Naive B cell (primary cell): ENCODE measurements around the gene LRRC8C. TPM values are rescaled to one million over a fixed set of nuclear protein-coding genes. Genes with fewer than 3 reads are reported as not detected.
"Not testable (repeated sequence)": the region's sequence is repeated elsewhere in the genome, so short reads cannot be mapped to it uniquely, and the experiment has no call there.

ENCODE experiments used
- ATAC-seq, 2 donors: fragments of 150-1000 bp; cut with Tn5 transposase; 2 replicates each; pipeline ENCODE4 v1.10.0; 2021; ENCODE audit warnings: low read depth in 2 of 2, mild to moderate bottlenecking in 2 of 2, moderate library complexity in 2 of 2
- DNase-seq: peaks from one replicate; pipeline ENCODE4 v3.0.0; 2022
- H3K27ac Mint-ChIP-seq, 6 donors: one replicate each; pipeline ENCODE4 v1.8.0; 2020 to 2022; ENCODE audit warnings: mild to moderate bottlenecking in 6 of 6, mixed read lengths in 6 of 6, moderate library complexity in 5 of 6, inconsistent platforms in 2 of 6
- H3K27me3 Mint-ChIP-seq, 3 donors: one replicate each; pipeline ENCODE4 v1.8.0; 2021 to 2022; ENCODE audit warnings: mixed read lengths in 3 of 3, mild to moderate bottlenecking in 1 of 3
- H3K36me3 Mint-ChIP-seq, 2 donors: one replicate each; pipeline ENCODE4 v1.8.0; 2020 to 2022; ENCODE audit warnings: mixed read lengths in 2 of 2, inconsistent platforms in 1 of 2, mild to moderate bottlenecking in 1 of 2
- H3K4me1 Mint-ChIP-seq, 3 donors: one replicate each; pipeline ENCODE4 v1.8.0; 2020 to 2022; ENCODE audit warnings: mixed read lengths in 3 of 3, inconsistent platforms in 1 of 3, mild to moderate bottlenecking in 1 of 3, moderate library complexity in 1 of 3
- H3K4me3 Mint-ChIP-seq, 8 donors: one replicate each; pipeline ENCODE4 v1.8.0; 2020 to 2022; ENCODE audit warnings: mild to moderate bottlenecking in 8 of 8, mixed read lengths in 8 of 8, moderate library complexity in 8 of 8, inconsistent platforms in 2 of 8
- H3K9me3 Mint-ChIP-seq, 7 donors: one replicate each; pipeline ENCODE4 v1.8.0; 2020 to 2022; ENCODE audit warnings: mixed read lengths in 7 of 7, mild to moderate bottlenecking in 5 of 7, inconsistent platforms in 2 of 7, moderate library complexity in 1 of 7
- polyA plus RNA-seq, 6 donors: library from polyadenylated mRNA; unstranded; fragments of 300-500 nt; fragmentation: Illumina TruSeq; gene quantifications; one replicate each; pipeline ENCODE4 v1.2.3, GENCODE V29; 2021; ENCODE audit warnings: low read depth in 6 of 6

LRRC8C gene
- polyA plus RNA-seq, result 1 to 10 TPM; 1.3 to 4.8 (median 2.6) TPM

- H3K9me3 Mint-ChIP-seq, result no peaks in the 10 kb centered on the region
- ATAC-seq, result peak; percentile 84 to 85
- H3K27me3 Mint-ChIP-seq, result no peaks in the 10 kb centered on the region
- H3K4me3 Mint-ChIP-seq, result peak within 1 kb of the TSS; percentile 91 to 99 (median 97)
- peak; percentile 90 for DNase-seq
- H3K4me1 Mint-ChIP-seq, result peaks cover 24 to 32% (median 26%) of the 10 kb centered on the region in 3 donors
- peak within 1 kb of the TSS; percentile 95 to 99 (median 97) for H3K27ac Mint-ChIP-seq
- peaks cover 0 to 8% of the 10 kb centered on the region in 2 donors for H3K36me3 Mint-ChIP-seq
Measured at GRCh38 chr1:89632657-89633247, at the start of gene LRRC8C. Gene LRRC8C (plus strand): TSS chr1:89633120. CDS start chr1:89686474, 53,354 bp downstream.

GRCh38 chr1:89584211-89584610, 48.7 kb upstream of the LRRC8C start:
- no peak for ATAC-seq
- no peaks in the 10 kb centered on the region for H3K27me3 Mint-ChIP-seq
- H3K36me3 Mint-ChIP-seq, result peaks cover 24 to 35% of the 10 kb centered on the region in 2 donors
- peaks cover 2 to 8% (median 3%) of the 10 kb centered on the region in 3 donors for H3K4me1 Mint-ChIP-seq
- no peak for DNase-seq
- no peaks in the 10 kb centered on the region for H3K9me3 Mint-ChIP-seq
- no peak overlapping the region for H3K4me3 Mint-ChIP-seq
- H3K27ac Mint-ChIP-seq, result no peak overlapping the region

GRCh38 chr1:89584781-89585180, 48.1 kb upstream of the LRRC8C start:
- Mint-ChIP-seq H3K27ac (no peak overlapping the region), H3K36me3 (peaks cover 24 to 35% of the 10 kb centered on the region in 2 donors), H3K9me3 (no peaks in the 10 kb centered on the region), H3K4me3 (no peak overlapping the region), H3K4me1 (peaks cover 0 to 7% (median 4%) of the 10 kb centered on the region in 3 donors), H3K27me3 (no peaks in the 10 kb centered on the region)
- no peak for ATAC-seq
- DNase-seq, result no peak

- no peaks in the 10 kb centered on the region for H3K9me3 Mint-ChIP-seq
- ATAC-seq, result no peak
- H3K36me3 Mint-ChIP-seq, result peaks cover 13 to 27% of the 10 kb centered on the region in 2 donors
- H3K27ac Mint-ChIP-seq, result peak overlapping the region in 1 of 6 donors; percentile 11
- H3K4me3 Mint-ChIP-seq, result no peak overlapping the region
- H3K27me3 Mint-ChIP-seq, result no peaks in the 10 kb centered on the region
- DNase-seq, result no peak
- peaks cover 0 to 12% (median 4%) of the 10 kb centered on the region in 3 donors for H3K4me1 Mint-ChIP-seq
Measured at GRCh38 chr1:89587729-89588161, 45.2 kb upstream of the LRRC8C start.

- peak overlapping the region in 4 of 6 donors; percentile 12 to 54 (median 50) for H3K27ac Mint-ChIP-seq
- no peak for ATAC-seq
- H3K9me3 Mint-ChIP-seq, result no peaks in the 10 kb centered on the region
Measured at GRCh38 chr1:89588480-89588879, 44.4 kb upstream of the LRRC8C start.

GRCh38 chr1:89589515-89589914, 43.4 kb upstream of the LRRC8C start:
- Mint-ChIP-seq H3K27me3 (no peaks in the 10 kb centered on the region), H3K9me3 (no peaks in the 10 kb centered on the region), H3K27ac (no peak overlapping the region), H3K4me3 (no peak overlapping the region), H3K36me3 (peaks cover 0 to 14% of the 10 kb centered on the region in 2 donors), H3K4me1 (peaks cover 0 to 12% (median 4%) of the 10 kb centered on the region in 3 donors)
- no peak for DNase-seq
- no peak for ATAC-seq

More at GRCh38 chr1:89588480-89588879, 44.4 kb upstream of the LRRC8C start:
- H3K36me3 Mint-ChIP-seq, result peaks cover 6 to 22% of the 10 kb centered on the region in 2 donors
- no peak for DNase-seq
- peaks cover 0 to 12% (median 4%) of the 10 kb centered on the region in 3 donors for H3K4me1 Mint-ChIP-seq
- H3K27me3 Mint-ChIP-seq, result no peaks in the 10 kb centered on the region
- no peak overlapping the region for H3K4me3 Mint-ChIP-seq

- Mint-ChIP-seq H3K9me3 (no peaks in the 10 kb centered on the region), H3K36me3 (peaks cover 0 to 5% of the 10 kb centered on the region in 2 donors), H3K27me3 (no peaks in the 10 kb centered on the region), H3K27ac (peak overlapping the region in 2 of 6 donors; percentile 7 to 39), H3K4me1 (peaks cover 0 to 12% (median 4%) of the 10 kb centered on the region in 3 donors), H3K4me3 (no peak overlapping the region)
- ATAC-seq (no peak), DNase-seq (no peak)
Measured at GRCh38 chr1:89590341-89591080, 42.4 kb upstream of the LRRC8C start.

- peak overlapping the region in 1 of 6 donors; percentile 33 for H3K27ac Mint-ChIP-seq
Measured at GRCh38 chr1:89592861-89593302, 40.0 kb upstream of the LRRC8C start.

GRCh38 chr1:89594096-89594740, 38.7 kb upstream of the LRRC8C start:
- peaks cover 3 to 11% (median 4%) of the 10 kb centered on the region in 3 donors for H3K4me1 Mint-ChIP-seq
- H3K36me3 Mint-ChIP-seq, result no peaks in the 10 kb centered on the region
- DNase-seq (no peak), ATAC-seq (no peak)
- H3K9me3 Mint-ChIP-seq, result no peaks in the 10 kb centered on the region
- H3K4me3 Mint-ChIP-seq, result no peak overlapping the region
- no peak overlapping the region for H3K27ac Mint-ChIP-seq
- no peaks in the 10 kb centered on the region for H3K27me3 Mint-ChIP-seq

More at GRCh38 chr1:89592861-89593302, 40.0 kb upstream of the LRRC8C start:
- peaks cover 0 to 12% (median 4%) of the 10 kb centered on the region in 3 donors for H3K4me1 Mint-ChIP-seq
- DNase-seq, H3K27me3 Mint-ChIP-seq, H3K36me3 Mint-ChIP-seq, H3K4me3 Mint-ChIP-seq, H3K9me3 Mint-ChIP-seq, ATAC-seq: not testable (repeated sequence)

- peaks cover 3 to 8% (median 3%) of the 10 kb centered on the region in 3 donors for H3K4me1 Mint-ChIP-seq
- H3K27ac Mint-ChIP-seq, result no peak overlapping the region
- H3K36me3 Mint-ChIP-seq, result no peaks in the 10 kb centered on the region
- no peaks in the 10 kb centered on the region for H3K27me3 Mint-ChIP-seq
- no peaks in the 10 kb centered on the region for H3K9me3 Mint-ChIP-seq
- no peak for ATAC-seq
- no peak for DNase-seq
- H3K4me3 Mint-ChIP-seq, result no peak overlapping the region
Measured at GRCh38 chr1:89596698-89597097, 36.2 kb upstream of the LRRC8C start.

GRCh38 chr1:89598450-89599331, 34.2 kb upstream of the LRRC8C start:
- DNase-seq, result peak; percentile 19
- Mint-ChIP-seq H3K36me3 (no peaks in the 10 kb centered on the region), H3K27me3 (no peaks in the 10 kb centered on the region), H3K4me1 (peaks cover 3 to 8% (median 3%) of the 10 kb centered on the region in 3 donors), H3K9me3 (no peaks in the 10 kb centered on the region), H3K4me3 (no peak overlapping the region), H3K27ac (peak overlapping the region in 2 of 6 donors; percentile 53 to 55)
- peak; percentile 41 to 70 for ATAC-seq

GRCh38 chr1:89599332-89599630, 33.6 kb upstream of the LRRC8C start:
- Mint-ChIP-seq H3K27ac (no peak overlapping the region), H3K4me3 (no peak overlapping the region), H3K9me3 (no peaks in the 10 kb centered on the region), H3K27me3 (no peaks in the 10 kb centered on the region), H3K4me1 (peaks cover 3 to 8% (median 3%) of the 10 kb centered on the region in 3 donors), H3K36me3 (no peaks in the 10 kb centered on the region)
- DNase-seq, result no peak
- ATAC-seq, result no peak
